GM10847 (cell line): ENCODE results near the gene STING1.

ENCODE experiments used
- POLR2A ChIP-seq: IDR thresholded peaks from 2 replicates; pipeline ENCODE4 v1.6.1; 2011; ENCODE audit not compliant: insufficient read length; ENCODE audit errors: extremely low read depth

STING1 gene

GRCh38 chr5:139461176-139461575 lies 21.4 kb downstream of the STING1 start:
- no peak for TF ChIP-seq POLR2A

- no peak for TF ChIP-seq POLR2A
Measured at GRCh38 chr5:139460455-139460854, 22.1 kb downstream of the STING1 start.

GRCh38 chr5:139459451-139459934 lies 23.1 kb downstream of the STING1 start:
- no peak for TF ChIP-seq POLR2A

- no peak for TF ChIP-seq POLR2A
Measured at GRCh38 chr5:139458580-139459407, 23.8 kb downstream of the STING1 start.

DNA sequence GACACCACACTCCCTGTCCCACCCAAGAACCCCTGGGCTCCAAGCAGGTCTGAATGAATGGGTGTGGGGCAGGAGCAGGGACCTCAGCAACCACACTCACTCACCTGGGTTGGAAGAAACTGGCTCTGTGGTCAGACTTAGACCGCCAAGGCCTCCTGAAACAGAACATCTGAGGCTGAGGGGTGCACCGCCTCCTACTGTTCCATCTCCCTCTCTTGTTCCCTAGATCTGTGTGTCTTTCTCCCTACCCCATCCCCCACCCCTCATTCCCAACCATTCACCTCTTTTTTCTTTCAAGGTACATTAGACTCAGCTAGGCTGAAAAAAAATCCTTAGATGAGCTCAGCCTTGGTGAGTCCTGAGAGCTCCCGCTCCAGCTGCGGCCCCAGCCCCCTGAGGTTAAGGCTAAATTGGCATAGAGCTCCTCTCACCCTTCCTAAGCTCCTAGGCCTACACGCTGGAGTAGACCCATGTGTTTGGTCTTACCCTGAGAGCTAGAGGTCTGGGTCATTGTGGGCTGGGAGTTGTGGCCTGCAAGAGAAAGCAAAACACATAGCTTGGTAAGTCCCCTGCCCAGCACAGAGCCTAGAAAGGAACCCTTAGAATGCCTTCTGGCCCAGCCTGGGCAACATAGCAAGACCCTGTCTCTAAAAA lies 24.8 kb downstream of the STING1 start:
- TF ChIP-seq POLR2A = no peak

DNA sequence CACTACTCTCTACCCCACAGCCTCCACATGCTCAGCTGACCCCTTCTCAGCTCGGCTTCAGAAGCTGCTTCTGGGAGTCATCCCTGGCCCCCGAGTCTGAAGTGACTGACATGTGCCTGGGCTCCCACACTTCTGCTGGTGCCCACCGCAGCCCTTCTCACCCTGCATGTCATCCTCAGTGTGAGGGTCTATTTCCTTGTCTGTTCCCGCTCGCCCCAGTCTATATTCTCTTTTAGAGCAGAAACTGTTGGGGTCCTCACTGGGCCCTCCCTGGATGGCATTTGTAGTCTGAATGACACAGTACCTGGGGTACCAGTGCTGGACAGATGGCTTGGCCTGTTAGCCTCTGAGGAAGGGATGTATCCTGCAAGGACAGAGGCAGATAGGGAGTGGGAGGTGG lies 25.3 kb downstream of the STING1 start:
- no peak for TF ChIP-seq POLR2A

GRCh38 chr5:139456776-139457175 lies 25.8 kb downstream of the STING1 start:
- TF ChIP-seq POLR2A = no peak

GRCh38 chr5:139454568-139455290 lies 27.8 kb downstream of the STING1 start:
- TF ChIP-seq POLR2A = no peak

DNA sequence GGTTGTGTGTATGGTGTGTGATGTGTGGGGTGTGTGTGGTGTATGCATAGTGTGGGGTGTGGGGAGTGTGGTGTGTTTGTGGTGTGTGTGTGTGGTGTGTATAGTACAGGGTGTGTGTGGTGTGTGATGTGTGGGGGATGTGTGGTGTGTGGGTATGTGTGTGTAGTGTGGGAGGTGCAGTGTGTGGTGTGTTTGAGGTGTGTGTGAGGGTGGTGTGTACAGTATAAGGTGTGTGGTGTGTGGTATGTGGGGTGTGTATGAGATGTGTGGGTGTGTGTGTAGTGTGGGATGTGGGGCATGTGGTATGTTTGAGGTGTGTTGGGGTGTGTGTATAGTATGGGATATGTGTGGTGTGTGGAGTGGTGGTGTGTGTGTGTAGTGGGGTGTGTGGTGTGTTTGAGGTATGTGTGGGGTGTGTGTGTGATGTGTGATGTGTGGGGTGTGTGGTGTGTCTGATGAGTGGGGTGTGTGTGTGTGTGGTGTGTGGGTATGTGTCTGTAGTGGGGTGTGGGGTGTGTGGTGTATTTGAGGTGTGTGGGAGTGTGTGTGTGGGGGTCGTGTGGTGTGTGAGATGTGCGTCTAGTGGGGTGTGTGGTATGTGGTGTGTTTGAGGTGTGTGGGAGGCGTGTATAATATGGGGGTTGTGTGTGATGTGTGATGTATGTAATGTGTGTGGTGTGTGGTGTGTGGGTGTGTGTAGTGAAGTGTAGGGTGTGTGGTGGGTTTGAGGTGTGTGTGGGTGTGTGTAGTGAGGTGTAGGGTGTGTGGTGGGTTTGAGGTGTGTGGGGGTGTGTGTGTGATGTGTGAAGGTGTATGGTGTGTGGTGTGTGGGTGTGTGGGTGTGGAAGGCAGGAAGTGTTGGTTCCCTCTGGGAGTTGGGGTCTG lies 28.6 kb downstream of the STING1 start:
- no peak for TF ChIP-seq POLR2A

DNA sequence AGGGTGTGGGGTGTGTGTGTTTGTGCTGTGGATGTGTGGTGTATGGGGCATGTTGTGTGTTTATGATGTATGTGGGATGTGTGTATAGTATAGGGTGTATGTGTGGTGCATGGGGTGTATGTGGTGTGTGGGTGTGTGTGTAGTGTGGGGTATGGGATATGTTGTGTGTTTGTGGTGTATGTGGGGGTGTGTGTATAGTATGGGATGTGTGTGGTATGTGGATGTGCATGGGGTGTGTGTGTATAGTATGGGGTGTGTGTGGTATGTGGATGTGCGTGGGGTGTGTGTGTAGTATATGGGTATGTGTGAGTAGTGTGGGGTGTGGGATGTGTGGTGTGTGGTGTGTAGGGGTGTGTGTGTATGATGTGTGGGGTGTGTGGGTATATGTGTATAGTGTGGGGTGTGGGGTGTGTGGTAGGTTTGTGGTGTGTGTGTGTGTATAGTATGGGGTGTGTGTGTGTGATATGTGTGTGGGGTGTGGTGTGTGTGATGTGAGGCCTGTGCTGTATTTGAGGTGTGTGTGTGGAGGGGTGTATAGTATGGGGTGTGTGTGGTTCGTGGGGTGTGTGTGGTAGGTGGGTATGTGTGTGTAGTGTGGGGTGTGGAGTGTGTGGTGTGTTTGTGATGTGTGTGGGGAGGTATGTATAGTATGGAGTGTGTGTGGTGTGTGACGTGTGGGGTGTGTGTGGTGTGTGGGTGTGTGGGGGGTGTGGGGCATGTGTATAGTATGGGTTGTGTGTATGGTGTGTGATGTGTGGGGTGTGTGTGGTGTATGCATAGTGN lies 30.5 kb downstream of the STING1 start:
- no peak for TF ChIP-seq POLR2A

DNA sequence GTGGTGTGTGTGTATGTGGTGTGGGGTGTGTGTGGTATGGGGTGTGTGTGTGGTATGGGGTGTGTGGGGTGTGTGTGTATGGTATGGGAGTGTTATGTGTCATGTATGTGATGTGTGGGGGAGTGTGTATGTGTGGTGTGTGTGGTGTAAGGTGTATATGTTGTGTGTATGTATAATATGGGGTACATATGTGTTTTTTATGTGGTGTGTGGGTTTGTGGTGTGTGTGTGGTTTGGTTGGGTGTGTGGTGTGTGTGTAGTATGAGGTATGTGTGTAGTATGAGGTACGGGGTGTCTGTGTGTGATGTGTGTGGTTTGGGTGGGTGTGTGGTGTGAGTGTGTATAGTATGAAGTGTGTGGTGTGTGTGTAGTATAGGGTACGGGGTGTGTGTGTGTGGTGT lies 31.4 kb downstream of the STING1 start:
- TF ChIP-seq POLR2A = no peak

DNA sequence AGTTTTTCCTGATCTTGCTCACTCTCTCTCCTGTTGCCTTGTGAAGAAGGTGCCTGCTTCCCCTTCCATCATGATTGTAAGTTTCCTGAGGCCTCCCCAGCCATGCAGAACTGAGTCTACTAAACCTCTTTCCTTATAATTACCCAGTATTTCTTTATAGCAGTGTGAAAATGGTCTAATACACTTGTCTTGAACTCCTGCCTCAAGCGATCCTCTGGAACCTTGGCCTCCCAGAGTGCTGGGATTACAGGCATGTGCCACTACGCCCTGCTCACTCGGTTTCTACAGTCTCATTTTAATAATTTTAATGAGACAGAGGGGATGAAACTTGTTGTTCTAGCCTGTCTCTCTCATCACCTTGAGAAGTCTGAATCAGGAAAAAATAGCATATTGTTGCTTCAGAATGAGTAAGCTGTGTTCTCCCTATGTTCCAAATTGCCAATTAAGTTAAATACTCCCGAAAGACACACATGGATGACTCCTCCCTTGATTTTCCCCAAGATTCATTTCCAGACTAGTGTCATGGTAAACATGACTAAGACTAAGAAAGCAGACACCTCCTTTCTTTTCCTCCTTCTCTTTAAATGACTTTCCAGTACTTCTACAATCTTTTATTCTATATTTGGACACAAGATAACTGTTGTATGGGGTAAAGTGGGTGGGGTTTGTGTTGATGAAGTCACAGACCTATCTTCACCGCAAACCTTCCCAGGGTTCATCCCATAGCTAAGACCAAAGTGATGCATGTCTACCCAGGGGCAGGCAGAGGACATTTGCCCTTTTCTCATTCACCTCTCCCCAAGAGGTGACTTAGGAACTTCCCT lies 35.4 kb downstream of the STING1 start:
- TF ChIP-seq POLR2A = no peak
